Caki2 (cell line): ENCODE results near the gene SLC25A30. TPM values are rescaled to one million over a fixed set of nuclear protein-coding genes. Genes with fewer than 3 reads are reported as not detected.
A peak's percentile ranks its signal among the peaks of the same experiment; 100 is the strongest.
"Not testable (repeated sequence)": the region's sequence is repeated elsewhere in the genome, so short reads cannot be mapped to it uniquely, and the experiment has no call there.

Source experiments
- DNase-seq: peaks from one replicate; pipeline ENCODE4 v3.0.0-alpha.2; 2015; ENCODE audit warnings: low read depth
- in situ Hi-C: cut with HindIII; loops from 2 replicates; pipeline ENCODE4 v1.10.0; 2016; ENCODE audit warnings: low sequenced_read_pairs, low pct_unique_long_range_greater_than_20kb, mixed read lengths
- total RNA-seq: library from RNA; depleted of rRNA; stranded (reverse); fragments of >200 nt; shearing (Covaris generic); gene quantifications from 2 replicates; pipeline ENCODE4 v1.2.3, GENCODE V29; 2014; ENCODE audit warnings: low replicate concordance

The SLC25A30 gene
- total RNA-seq, 1 experiment from 2014 or later = 6.0 TPM

DNA sequence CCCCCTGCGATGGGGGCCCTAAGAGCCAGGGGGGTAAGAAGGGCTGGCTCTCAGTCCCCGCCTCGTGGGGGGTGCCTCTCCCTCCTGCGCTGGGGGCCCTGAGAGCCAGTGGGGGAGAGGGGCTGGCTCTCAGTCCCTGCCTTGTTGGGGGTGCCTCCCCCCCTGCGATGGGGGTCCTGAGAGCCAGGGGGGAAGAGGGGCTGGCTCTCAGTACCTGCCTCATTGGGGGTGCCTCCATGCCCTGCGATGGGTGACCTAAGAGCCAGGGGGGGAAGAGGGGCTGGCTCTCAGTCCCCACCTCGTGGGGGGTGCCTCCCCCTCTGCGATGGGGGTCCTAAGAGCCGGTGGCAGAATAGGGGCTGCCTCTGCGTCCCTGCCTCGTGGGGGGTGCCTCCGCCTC, 40.9 kb downstream of the SLC25A30 start:
- in situ Hi-C loops, DNase-seq: not testable (repeated sequence)

DNA sequence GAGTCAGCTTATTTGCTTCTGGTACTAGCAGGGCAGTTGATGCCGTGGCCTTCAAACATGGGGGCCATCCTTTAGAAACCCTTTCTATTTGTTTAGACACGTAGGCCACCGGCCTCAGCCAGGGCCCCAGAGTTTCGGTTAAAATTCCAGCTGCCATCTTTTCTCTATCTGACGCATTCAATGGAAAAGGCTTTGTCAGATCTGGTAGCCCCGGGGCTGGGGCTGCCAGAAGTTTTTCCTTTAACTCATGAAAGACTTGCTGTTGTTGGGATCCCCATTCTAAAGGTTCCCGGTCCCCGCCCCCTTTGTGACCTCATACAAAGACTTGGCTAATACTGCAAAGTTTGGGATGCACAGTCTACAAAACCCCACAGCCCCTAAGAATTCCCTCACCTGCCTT, 41.5 kb downstream of the SLC25A30 start:
- DNase-seq, in situ Hi-C loops: not testable (repeated sequence)

DNA sequence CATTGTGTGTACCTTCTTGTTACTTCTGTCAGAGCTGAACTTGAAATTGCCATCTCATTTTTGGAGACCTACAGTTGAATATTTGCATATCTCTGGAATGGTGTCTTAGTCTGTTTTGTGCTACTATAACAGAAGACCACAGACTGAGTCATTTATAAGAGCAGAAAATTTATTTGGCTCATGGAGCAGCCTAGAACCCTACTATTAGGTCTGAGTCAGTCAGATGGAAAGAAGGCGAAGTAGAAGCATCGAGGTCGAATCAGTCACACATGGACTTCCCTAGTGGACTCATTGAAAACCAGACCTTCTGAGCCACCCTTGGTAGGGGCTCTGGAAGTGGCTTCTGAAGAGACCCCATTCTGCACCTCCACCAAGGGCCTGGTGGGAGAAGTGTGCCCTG, 43.3 kb downstream of the SLC25A30 start:
- no peak for DNase-seq
- in situ Hi-C loops = no loop called here

DNA sequence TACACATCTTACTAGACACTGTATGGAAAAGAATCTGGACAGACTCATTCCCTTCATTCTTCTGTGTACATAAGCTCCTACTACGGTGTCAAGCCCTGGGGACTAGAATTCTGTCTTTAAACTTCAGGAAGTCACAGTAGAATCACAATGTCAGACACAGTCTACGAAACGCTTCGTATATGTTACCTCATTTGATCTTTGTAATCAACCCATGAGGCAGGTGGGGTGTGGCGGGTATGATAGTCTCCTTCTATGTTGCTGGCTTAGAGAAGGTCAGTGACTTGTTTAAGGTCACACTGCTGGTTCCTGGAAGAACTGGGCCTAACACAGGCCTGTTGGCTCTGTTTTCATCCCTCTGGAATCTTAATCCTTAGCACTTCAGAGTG, 45.0 kb downstream of the SLC25A30 start:
- in situ Hi-C loops = no loop called here
- DNase-seq = no peak

DNA sequence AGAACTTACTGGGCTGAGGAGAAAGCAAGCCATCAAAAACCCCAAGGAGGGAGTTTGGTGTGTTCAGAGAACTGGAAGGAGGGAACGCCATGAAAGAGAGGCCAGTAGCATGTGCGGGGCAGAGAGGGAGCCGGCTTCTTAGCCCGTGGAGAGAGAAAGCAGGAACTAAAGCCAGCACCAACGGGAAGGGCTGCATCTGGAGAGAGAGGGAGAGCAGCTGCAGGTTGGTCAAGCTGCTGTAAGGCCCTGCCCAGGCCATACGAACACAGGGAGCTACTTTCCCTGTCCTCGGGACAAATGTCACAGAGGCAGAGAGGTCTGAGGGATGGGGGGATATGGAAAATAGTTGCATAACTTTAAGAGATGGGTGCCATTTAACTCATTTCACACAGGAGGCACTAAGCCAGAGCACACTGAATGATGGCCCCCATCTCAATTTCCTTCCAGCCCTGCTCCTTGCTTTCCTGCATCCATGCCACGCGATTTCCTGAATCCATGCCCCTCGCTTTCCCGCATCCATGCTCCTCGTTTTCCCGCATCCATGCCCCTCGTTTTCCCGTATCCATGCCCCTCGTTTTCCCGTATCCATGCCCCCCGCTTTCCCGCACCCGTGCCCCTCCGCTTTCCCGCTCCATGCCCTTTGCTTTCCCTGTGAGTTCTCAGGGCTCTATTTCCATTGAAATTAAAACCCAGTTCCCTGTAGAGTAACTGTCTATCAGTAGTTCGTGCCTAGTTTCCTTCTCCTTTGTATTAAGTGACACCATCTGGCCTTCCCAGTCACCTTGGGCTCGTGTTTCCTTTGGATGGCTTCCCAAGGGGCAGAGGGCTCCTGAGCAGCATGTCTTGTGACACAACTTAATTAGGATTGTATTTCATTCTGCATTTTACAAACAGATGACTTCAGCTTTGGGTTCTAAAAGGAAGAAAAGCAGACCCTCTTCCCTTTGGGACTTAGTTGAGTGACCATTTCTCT, 45.7 kb downstream of the SLC25A30 start:
- in situ Hi-C loops = no loop called here
- DNase-seq = no peak

DNA sequence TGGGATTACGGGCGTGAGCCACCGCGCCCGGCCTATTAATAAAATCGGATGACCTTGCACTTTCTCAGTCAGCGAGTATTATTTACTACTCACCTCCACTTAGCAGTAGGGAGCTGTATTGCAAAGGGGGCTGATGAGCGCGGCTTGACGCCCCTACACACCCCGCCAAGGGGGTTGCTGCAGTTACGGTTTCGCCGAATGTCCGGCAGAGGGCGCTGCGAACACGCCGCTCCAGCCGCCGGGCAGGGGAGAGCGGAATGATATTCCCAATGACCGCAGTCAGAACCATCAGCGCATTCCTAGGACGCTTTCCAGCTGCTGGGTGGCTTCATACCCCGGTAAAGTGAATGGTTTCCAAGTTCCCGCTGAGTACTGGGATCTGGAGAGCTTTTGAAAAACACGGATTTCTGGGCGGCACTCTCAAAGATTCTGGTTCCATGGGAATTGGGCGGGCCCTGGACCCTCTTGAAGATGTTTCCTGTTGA, 47.2 kb downstream of the SLC25A30 start:
- DNase-seq = no peak
- in situ Hi-C loops = no loop called here

DNA sequence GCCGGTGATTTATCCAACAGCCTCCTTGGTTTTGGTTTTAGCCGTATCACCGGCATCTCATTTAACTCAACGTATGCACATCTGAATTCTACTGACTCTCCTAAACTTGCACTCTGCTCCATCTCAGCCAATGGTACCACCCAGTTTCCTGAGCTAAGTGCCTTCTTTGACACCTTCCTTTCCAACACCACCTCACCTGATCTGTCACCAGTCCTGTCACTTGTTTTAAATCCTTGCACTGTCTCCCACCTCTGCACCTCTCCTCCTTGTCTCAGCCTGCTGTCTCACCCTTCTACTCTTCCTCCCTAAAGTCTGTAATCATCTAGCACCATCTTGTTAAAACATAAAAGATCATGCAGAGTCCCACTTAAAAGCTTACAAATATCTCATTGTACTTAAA, 49.1 kb downstream of the SLC25A30 start:
- in situ Hi-C loops = no loop called here
- no peak for DNase-seq

DNA sequence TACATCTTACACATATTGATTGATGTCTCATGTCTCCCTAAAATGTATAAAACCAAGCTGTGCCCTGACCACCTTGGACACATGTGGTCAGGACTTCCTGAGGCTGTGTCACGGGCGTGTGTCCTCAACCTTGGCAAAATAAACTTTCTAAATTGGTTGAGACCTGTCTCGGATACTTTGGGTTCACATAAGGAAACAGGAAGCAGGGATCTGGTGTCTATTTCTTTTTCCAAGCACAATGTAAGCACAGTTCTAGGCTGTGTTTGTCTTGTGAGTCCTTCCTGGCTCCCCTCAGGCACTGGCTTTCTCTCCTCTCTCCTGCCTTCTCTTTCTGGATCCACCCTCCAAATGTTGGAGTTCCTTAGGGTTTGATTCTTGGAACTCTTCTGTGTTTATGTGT, 49.6 kb downstream of the SLC25A30 start:
- in situ Hi-C loops = no loop called here
- peak; percentile 59 for DNase-seq

DNA sequence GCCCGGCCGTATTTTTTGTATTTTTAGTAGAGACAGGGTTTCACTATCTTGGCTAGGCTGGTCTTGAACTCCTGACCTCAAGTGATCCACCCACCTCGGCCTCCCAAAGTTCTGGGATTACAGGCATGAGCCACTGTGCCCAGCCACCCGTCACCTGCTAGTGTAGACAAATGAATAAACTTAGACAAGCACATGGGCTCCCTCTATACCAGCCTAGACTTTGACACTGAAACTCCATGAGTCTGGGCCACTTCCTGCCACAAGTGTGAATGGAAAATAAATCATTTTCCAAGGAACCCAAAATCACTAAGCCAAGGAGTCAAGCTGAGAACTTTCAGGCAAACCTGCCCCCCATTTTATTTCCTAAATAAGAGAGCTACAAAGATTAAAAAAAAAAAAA, 50.2 kb downstream of the SLC25A30 start:
- in situ Hi-C loops = no loop called here
- no peak for DNase-seq

DNA sequence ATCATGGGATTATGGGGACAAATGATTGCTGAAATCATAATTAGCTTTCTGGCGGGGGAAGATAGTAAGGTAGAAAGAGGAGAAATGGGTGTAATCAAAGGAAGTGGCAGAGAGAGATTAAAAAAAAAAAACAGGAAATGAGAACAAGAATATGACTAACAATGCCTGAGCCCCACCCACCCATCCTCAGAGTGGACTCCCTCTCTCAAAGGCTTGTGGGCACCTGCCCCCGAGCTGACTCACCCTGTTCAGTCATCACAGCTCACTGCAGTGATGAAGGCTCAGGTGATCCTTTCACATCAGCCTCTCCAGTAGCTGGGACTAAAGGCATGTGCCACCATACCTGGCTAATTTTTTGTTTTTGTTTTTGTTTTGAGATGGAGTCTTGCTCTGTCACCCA, 50.8 kb downstream of the SLC25A30 start:
- peak; percentile 90 for DNase-seq
- in situ Hi-C loops = no loop called here

DNA sequence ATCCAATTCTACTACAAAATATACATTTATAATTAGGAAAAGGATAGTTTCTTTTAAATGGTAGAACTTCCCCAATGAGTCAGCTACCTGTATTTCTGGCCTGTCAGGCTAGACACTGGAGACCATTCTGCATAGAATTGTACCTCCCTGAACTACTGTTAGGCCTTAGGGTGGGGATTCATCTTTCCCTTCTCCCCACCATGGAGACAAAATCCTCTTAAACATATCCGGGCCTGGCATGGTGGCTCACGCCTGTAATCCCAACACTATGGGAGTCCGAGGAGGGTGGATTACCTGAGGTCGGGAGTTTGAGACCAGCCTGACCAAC, 52.7 kb downstream of the SLC25A30 start:
- DNase-seq = no peak
- in situ Hi-C loops = no loop called here

DNA sequence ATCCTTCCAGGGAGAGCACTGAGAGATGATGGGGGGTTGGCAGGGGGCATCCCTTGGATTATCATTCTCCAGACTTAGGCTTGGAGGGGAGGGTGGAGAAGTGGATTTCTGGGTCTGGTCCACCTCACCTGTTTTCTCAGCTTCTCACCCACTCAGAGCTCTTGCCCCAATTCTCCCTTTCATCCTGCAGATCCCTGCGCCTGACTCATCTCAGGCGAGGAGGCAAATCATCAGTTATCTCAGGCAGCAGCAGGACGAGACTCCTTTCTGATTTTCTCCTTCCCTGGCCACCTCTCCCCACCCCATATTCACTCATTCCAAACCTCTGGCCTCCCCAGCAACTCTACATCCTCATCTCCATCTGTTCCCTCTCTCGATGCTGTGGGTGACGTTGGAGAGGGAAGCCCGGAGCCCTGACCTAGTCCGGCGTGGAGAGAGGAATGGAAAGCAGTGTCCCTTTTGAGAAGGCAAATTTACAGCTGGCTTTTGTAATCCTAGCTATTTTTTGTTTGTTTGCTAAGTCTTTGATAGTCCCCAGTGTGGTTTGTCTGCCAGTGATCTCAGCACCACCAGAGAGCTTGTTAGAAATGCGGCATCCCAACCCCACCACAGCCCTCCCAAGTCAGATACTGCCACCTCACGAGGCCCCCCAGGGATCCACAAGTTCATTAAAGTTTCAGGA, 53.2 kb downstream of the SLC25A30 start:
- no peak for DNase-seq
- in situ Hi-C loops = no loop called here

DNA sequence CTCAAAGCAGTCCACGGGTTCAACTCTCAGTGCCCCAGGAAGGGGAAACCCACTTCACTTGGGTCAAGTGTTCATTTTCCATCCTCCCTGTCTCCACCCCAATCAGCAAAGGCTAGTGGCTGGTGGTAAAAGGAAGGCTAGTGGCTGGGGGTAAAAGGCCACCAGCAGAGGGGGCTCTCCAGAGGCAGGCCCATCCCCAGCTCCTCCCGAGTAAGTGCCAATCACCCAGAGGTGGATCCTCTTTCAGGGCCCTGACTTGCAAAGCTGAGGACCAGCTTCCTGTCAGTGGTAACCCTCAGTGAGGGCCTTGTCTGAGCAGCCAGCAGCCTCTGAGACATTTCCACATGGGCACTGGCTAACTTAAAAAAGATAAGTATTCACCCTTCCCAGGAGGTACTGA, 55.2 kb downstream of the SLC25A30 start:
- in situ Hi-C loops = no loop called here

DNA sequence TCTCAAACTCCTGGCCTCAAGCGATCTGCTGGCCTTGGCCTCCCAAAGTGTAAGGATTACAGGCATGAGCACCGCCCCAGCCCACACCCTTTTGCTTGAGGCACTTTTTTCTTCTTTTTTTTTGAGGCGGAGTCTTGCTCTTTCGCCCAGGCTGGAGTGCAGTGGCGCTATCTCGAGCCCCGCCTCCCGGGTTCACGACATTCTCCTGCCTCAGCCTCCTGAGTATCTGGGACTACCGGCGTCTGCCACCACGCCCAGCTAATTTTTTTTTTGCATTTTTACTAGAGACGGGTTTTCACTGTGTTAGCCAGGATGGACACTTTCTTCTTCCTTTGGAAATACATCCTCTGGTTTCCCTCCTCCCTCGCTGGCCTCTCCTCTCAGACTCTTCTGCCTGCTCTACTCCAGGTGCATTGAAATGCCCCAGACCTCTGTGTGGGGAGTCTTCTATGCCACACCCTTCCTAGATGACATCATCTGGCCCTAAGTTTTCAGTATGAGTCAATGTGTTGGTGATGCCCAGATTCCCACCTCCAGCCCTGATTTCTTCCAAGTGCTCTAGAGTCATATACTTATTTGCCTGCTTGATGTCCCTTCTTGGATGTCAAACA, 56.5 kb downstream of the SLC25A30 start:
- in situ Hi-C loops = no loop called here
- DNase-seq = peak; percentile 90

More for the DNA sequence above, 55.2 kb downstream of the SLC25A30 start:
- DNase-seq = no peak

DNA sequence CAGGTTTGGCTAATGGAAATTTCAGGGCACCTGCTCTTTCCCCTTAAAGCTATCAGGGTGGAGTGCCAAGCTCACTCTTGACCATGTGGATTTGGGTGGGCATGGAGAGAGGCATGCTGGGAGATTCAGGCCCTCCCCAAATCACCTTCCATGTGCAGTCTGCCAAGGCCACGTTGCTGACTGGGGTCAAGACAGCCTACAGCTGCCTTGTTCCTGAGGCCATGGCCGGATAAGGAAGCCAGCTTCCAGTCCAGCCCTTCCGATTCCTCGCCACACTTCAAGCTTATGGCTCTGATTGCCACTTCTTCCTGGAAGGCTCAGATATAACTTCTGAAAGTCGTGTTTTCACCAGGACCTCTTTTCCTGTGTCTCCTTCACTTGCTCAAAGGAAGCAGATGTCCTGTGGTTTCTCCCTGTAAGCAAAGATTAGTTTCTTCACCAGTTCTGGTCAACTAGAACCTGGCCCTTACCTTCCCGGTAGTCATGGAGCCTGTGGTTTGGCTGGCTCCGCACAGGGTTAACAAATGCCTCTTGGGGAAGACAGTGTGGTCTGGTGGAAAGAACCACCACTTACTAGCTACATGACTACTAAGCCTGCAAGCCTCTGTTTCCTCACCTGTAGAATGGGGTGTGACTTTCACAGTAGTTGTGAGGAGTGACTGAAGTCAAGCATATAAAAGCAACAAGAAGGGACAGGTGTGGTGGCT, 61.1 kb downstream of the SLC25A30 start:
- in situ Hi-C loops = no loop called here
- DNase-seq = no peak

DNA sequence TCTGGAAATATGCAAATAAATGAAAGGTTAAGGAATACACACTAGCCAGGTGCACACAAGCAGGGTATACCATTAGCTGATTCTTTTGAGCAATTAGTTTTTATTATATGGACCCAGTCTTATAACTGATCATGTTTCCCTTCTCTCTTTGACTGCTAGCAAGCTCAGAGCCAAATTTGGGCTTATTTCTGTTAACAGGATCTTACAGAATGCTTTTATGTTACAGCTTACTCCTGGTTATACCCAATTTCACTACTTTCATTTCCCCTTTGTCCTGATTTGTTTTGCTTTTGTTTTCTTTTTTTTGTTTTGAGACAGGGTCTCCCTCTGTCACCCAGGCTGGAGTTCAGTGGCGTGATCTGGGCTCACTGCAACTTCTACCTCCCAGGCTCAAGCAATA, 64.3 kb downstream of the SLC25A30 start:
- in situ Hi-C loops = no loop called here
- no peak for DNase-seq

DNA sequence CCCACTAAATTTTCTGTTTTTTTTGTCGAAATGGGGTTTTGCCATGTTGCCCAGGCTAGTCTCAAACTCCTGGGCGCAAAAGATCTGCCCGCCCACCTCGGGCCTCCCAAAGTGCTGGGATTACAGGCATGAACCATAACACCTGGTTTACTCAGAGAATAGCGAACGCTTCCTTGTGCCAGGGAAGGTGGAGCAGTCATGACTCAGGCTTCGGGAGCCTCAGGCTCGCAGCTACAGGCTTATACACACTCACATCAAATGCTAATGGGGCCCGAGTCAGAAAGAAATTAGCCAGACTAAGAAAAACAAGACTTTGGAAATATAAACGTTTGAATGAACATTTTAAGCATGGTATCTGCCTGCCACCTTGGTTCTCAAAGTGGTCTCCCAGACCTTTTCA, 66.1 kb downstream of the SLC25A30 start:
- DNase-seq = peak; percentile 22
- in situ Hi-C loops = no loop called here

DNA sequence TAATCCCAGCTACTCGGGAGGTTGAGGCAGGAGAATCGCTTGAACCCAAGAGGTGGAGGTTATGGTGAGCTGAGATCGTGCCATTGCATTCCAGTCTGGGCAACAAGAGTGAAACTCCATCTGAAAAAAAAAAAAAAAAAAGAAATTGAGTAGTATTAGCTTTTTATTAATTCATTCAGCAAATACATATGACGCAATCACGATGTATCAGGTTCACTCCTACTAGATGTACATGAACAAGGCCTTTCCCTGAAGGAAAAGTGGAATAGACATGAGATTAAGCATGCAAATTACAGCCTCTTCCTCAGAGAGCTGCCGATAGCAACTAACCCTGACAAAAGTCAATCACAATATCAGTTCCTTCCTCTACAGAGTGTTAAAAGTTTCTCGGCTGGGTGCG, 68.0 kb downstream of the SLC25A30 start:
- in situ Hi-C loops = no loop called here

DNA sequence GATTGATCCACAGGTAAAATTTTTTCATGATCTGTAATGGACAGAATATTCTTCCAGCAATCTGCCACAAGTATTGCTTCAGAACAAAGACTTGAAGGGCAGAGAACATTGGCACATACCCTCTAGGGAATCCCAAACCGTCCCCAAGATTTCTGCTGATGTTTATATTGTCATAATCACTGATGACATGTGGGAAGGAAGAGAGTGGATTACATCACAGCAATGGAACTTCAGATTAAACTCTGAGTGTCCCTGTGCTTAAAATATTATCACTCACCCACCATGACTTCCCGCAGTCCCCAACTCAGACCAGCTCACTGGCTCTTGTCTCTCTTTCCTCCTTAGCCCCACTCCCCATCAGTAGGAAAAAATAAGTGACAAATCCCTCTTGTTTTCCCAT, 68.7 kb downstream of the SLC25A30 start:
- DNase-seq = no peak

More for the DNA sequence above, 68.0 kb downstream of the SLC25A30 start:
- DNase-seq = no peak

More for the DNA sequence above, 68.7 kb downstream of the SLC25A30 start:
- in situ Hi-C loops = no loop called here
